ENCODE results near the gene FUCA2.
A peak's percentile ranks its signal among the peaks of the same experiment; 100 is the strongest.

FUCA2 gene

GRCh38 chr6:143510991-143511891 is at the start of gene FUCA2:
FUCA2 (minus strand) TSS chr6:143511720; CDS start chr6:143511634, 86 bp downstream.
- DNase-seq = peak; percentile 50

DNA sequence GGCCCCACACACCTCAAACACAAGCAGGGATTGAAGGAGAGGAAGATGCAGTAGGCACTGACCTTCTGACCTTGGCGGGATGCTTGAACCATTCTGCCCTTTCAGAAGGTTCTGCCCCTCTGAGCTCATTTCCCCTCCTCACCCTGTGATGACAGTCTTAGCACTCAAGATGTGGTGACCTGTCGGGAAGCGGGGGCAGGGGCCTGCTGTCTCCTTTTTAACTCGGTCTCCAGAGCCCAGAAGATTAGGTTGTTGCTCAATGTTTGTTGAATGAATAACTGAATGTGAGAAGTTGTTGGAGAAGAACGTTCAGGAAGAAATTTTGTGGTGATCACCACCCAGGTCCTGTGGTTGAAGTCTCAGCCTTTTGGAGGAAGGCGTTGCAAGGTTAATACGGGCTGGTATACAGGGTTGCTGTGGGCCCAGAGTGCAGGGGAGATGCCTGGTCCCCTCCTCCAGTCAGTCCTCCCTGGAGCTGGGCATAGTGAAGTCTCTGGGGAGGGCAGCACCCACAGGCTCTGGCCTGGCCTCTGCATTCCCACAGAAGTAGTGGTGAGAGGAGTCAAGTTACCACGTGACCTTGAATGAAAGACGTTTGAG is 49.7 kb upstream of the FUCA2 start:
- no peak for DNase-seq

GRCh38 chr6:143559051-143559660 is 47.6 kb upstream of the FUCA2 start:
- DNase-seq = no peak

GRCh38 chr6:143556529-143556928 is 45.0 kb upstream of the FUCA2 start:
- DNase-seq = no peak

DNA sequence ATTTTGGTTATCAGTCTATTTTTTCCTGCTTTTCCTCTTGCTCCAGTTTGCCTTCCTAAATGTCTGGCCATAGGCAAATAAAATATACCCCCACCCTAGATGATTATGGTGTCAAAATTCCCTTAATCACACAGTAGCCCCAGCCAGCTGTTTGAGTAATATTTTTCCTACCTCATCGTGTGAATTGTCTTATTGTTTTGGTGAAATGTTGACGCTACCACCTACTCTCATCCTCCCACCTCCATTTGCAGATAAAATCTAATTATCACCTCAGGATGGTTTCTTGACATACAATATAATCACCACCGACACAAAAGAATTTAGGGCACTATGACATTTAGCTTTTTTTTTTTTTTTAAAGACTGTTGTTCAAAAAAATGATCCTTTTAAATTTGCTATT is 44.1 kb upstream of the FUCA2 start:
- no peak for DNase-seq

- no peak for DNase-seq
These were observed 43.6 kb upstream of the FUCA2 start for GRCh38 chr6:143555071-143555492.

DNA sequence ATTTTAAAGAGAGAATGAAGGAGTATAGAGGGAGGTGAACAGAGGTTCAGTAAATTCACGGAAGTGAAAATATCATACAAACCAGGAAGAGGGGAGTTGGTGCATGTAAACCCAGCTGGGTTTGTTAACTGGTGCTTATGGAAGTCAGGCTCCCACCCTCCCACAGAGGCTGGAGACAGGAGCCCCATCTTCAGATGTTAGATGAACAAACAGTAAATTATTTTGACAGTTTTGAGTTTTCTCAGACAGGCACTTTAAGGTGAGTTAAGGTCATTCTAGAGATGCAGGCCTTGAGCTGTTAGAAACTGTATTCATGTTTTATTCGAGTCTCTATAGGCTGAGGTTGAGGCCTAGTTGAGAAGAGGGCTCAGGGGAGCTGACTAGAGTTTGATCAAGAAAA is 41.8 kb upstream of the FUCA2 start:
- DNase-seq = no peak

- no peak for DNase-seq
These were observed 38.4 kb upstream of the FUCA2 start for GRCh38 chr6:143549949-143550268.

DNA sequence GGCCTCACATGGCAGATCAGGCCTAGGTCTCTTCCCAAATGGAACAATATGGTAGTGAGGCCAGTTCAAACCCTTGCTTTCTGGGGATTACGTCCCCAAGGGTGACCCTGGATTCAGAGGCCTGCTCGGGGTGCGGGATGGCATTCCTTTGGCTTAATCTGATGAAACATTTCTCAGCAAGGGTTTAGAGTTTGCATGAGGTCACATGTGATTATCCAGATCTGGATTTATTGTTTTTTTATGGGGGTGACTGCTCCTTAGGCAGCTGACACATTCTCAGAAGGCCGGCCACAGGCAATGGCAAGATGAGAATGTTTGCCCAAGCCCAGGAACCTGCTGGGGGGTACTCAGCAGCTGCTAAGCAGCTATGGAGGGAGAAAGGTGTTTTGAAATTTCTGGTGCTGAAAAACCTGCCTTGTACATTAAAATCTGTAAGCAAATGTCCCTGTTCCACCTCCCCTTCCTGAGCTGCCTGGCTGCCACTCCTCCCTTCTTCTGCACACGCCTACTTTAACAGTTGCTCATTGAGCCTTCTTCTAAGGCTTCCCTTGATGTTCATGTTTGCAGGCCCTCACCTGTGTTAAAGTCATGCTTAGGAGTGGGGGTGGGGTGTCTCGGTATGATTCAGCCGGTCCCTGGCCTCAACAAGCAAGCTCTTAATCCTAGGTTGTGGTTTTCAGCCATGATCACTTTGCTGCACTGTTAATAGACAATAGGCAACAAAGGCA is 37.9 kb upstream of the FUCA2 start:
- no peak for DNase-seq

- no peak for DNase-seq
These were observed 35.1 kb upstream of the FUCA2 start for GRCh38 chr6:143546599-143546998.

GRCh38 chr6:143545976-143546547 is 34.5 kb upstream of the FUCA2 start:
- no peak for DNase-seq

- no peak for DNase-seq
These were observed 33.6 kb upstream of the FUCA2 start for GRCh38 chr6:143545165-143545564.

DNA sequence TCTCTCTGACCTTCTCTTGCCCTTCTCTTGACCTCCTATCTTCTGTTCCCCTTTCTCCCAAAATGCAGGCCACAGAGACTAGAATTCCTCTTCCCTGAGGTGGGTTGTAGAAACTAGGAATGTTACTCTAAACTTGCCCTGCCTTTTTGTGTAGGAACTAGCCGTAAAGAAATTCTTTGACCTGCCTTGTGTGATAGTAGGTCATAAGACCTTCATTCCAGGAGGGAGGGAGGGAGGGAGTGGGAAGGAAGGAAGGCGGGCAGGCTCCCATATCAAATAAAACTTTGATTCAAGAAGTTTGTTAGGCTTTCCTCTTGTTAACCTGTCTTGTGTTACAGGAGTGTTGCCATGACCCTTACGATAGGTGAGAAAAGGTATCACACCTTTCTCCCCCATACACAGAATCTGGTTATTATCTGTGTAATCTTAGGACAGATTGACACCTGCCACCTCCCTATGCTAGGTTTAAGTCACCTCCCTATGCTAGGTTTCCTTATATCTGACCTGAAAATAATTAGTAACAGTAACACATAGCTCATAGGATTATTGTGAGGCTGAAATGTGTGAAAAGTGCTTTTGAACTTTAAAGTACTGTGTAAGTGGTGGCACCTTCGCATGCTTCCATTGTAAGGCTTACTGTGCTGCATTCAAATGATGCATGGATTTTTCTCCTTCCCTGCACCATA is 32.6 kb upstream of the FUCA2 start:
- DNase-seq = no peak

- DNase-seq = no peak
These were observed 31.9 kb upstream of the FUCA2 start for GRCh38 chr6:143543435-143543834.

- no peak for DNase-seq
These were observed 31.4 kb upstream of the FUCA2 start for GRCh38 chr6:143542888-143543287.

- no peak for DNase-seq
These were observed 28.7 kb upstream of the FUCA2 start for GRCh38 chr6:143540192-143540591.

- no peak for DNase-seq
These were observed 28.2 kb upstream of the FUCA2 start for GRCh38 chr6:143539734-143540133.

GRCh38 chr6:143539106-143539505 is 27.6 kb upstream of the FUCA2 start:
- no peak for DNase-seq

DNA sequence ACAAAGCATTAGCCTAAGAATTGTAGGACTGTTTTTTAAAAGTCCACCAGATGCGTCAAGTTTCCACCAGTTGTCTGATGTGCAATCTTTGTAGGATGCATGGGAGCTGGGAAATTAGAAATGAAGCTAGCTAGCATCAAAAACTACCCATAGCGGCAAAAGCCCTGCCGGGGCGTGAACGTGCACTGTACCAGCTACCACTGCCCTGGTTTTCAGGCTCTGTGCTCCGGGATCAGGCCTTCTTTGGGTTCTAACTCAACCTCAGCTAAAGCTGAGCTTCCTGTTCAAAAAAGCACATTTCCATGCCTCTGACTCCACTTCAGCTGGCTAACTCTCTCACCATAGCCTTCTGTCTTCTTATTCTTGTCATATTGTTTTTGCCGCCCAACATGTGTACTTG is 26.9 kb upstream of the FUCA2 start:
- DNase-seq = no peak

DNA sequence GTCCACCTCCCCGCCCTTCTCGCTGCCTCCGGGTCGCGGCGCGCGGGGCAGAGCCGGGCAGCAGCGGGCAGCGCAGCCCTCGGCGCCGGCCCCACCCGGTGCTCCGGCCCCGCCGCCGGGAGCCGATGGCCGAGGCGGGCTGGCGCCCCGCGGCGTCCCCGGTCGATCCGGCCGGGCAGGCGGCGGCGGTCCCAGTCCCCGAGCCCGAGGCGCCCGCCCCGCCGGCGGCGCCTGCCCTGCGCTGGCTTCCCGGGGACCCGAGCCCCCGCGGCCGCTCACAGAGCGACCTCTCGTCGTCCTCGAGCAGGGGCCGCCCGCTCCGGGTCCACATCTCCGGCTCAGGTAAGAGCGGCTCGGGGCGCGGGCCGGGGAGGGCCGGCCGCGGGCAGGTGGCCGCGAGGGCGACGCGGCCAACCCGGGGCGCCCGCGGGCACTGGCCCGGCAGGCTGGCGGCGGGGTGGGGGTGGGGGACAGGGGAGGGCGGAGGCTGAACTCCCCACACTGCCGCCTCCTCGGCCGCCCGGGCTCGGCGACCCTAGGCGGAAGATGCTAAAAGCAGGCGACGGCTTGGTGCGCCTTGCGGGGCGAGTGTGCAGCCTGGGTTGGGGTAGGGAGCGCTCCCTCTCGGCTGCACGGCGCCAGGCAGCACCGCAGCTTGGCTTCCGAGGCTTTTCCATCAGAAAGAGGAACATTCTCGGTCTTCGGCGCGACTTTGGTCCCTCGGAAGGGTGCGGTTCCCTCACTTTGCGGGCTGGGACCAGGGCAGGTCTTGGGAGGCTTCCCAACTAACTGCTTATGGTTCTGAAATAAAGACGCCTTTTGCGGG is 25.6 kb upstream of the FUCA2 start:
- DNase-seq = no peak

- no peak for DNase-seq
These were observed 24.9 kb upstream of the FUCA2 start for GRCh38 chr6:143536461-143536865.

GRCh38 chr6:143535189-143535614 is 23.7 kb upstream of the FUCA2 start:
- no peak for DNase-seq
